ENCODE measurements around the gene FARS2.

GRCh38 chr6:5334341-5334740 lies 73.0 kb downstream of the FARS2 start:
- TF ChIP-seq CTCF (IDR thresholded peaks at IDR 0.05; ENCODE audit: low read depth, low read length) (no peak), POLR2A (IDR thresholded peaks at IDR 0.05; ENCODE audit: extremely low read depth, insufficient read length) (no peak), MAX (IDR thresholded peaks at IDR 0.05; ENCODE audit: low read depth, low read length) (no peak)

Data from NB4 (cell line).